Measurements from ENCODE around the gene TCAP.

DNA sequence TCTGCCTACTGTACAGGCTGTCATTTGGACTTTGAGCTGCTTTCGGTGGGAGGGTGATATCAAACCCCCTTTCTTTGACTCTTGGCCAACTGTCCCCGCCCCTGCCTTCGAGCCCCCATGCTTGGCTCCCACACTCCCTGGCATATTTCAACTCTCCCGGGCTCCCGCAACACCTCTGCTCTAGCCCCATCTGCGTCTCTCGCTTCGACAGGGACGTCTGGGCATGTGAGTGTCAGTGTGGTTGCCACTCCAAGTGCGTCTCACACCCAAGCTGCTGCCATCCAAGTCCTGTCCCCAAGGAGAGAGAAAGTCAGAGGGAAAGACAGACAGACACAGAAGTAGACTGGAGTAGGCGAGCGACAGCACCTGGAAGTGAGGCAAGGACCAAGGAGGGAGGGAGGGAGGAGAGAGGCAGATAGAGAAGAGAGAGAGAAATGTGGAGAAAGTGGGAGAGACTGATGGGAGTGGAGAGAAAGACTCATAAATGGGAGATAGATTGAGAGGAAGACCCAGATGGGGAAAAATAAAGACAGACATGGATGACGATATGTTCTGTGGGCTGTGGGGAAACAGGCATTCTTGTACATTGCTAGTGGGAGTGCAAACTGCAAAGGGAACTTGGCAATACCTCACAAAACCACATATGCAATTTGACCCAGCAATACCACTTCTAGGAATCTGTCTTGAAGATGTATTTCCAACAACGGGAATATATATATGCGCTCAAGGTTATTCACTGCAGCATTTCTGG is 16.4 kb upstream of the TCAP start:
- TF ChIP-seq, protein P1, sequence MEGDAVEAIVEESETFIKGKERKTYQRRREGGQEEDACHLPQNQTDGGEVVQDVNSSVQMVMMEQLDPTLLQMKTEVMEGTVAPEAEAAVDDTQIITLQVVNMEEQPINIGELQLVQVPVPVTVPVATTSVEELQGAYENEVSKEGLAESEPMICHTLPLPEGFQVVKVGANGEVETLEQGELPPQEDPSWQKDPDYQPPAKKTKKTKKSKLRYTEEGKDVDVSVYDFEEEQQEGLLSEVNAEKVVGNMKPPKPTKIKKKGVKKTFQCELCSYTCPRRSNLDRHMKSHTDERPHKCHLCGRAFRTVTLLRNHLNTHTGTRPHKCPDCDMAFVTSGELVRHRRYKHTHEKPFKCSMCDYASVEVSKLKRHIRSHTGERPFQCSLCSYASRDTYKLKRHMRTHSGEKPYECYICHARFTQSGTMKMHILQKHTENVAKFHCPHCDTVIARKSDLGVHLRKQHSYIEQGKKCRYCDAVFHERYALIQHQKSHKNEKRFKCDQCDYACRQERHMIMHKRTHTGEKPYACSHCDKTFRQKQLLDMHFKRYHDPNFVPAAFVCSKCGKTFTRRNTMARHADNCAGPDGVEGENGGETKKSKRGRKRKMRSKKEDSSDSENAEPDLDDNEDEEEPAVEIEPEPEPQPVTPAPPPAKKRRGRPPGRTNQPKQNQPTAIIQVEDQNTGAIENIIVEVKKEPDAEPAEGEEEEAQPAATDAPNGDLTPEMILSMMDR (IDR thresholded peaks at IDR 0.05): no peak
- no peak for TF ChIP-seq POLR2AphosphoS5 (IDR thresholded peaks at IDR 0.05; ENCODE audit: low read depth, low read length)
